Fibroblast of pulmonary artery (primary cell): ENCODE results near the gene PTPN13.

Experiments
- DNase-seq: peaks from one replicate; pipeline ENCODE4 v3.0.0-alpha.2; 2010; ENCODE audit warnings: low read depth
- H3K4me3 ChIP-seq: replicated peaks from 2 replicates; pipeline ENCODE4 v1.5.1; 2011; ENCODE audit warnings: low read depth, mild to moderate bottlenecking, control low read depth, low read length, moderate library complexity
- CTCF ChIP-seq: IDR thresholded peaks from 2 replicates; pipeline ENCODE4 v1.5.1; 2011; ENCODE audit warnings: mild to moderate bottlenecking, control low read depth, low read length, inconsistent platforms; ENCODE audit errors: missing control alignments

The PTPN13 gene

GRCh38 chr4:86778175-86778574 is 184.1 kb downstream of the PTPN13 start:
- DNase-seq: no peak
- H3K4me3 ChIP-seq: no peak overlapping the region
- no peak for TF ChIP-seq CTCF

- no peak for DNase-seq
- no peak overlapping the region for H3K4me3 ChIP-seq
- no peak for TF ChIP-seq CTCF
These were observed 194.7 kb downstream of the PTPN13 start for GRCh38 chr4:86788826-86789225.

GRCh38 chr4:86791126-86791525 is 197.0 kb downstream of the PTPN13 start:
- DNase-seq: no peak
- TF ChIP-seq CTCF: no peak
- no peak overlapping the region for H3K4me3 ChIP-seq

- no peak for TF ChIP-seq CTCF
- no peak overlapping the region for H3K4me3 ChIP-seq
- DNase-seq: no peak
These were observed 215.7 kb downstream of the PTPN13 start for GRCh38 chr4:86809809-86810208.

- TF ChIP-seq CTCF: no peak
- H3K4me3 ChIP-seq: no peak overlapping the region
- no peak for DNase-seq
These were observed 216.7 kb downstream of the PTPN13 start for GRCh38 chr4:86810847-86811246.

GRCh38 chr4:86815653-86816052 is 221.5 kb downstream of the PTPN13 start:
- H3K4me3 ChIP-seq: no peak overlapping the region
- no peak for TF ChIP-seq CTCF
- DNase-seq: no peak

- no peak overlapping the region for H3K4me3 ChIP-seq
- DNase-seq: no peak
- TF ChIP-seq CTCF: no peak
These were observed 222.6 kb downstream of the PTPN13 start for GRCh38 chr4:86816501-86817273.
